ENCODE data around the gene ZNF683. TPM values are rescaled to one million over a fixed set of nuclear protein-coding genes. Genes with fewer than 3 reads are reported as not detected.

ZNF683 gene
- total and polyA plus RNA-seq, 10 of the 15 experiments (the other 5 are each of a cell fraction or from before 2014, with no cell fraction given) = not detected

DNA sequence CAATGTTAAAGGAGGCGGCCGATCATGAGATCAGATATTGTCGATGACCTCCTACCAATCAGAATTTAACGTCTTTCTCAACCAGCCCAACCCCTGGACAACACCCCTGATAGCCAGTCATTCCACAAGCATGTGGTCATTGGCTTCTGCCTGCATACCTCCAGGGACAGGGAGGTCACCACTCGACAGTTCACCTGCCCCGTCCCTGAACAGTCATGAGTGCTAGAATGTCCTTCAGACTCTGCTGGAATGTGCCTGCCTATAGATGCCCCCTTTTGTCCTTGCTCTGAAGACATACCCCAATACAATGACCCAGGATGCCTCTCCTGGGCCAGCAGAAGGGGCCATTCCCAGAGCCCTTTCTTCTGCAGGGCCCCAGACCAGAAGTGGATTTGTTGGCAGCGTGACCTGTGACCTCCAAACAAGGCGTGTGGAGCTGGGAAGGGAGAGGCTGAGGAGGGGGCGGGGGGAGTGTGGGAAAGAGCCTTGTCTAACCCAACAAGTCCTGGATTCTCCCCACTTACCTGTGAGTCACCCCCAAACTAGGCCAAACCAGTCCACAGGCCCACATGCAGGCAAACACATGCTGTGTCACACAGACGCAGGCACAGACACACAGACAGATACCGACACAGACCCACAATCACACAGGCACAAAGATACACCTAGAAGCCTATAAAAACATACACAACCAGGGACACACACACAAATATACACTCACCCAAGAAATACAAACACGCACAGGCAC is 20.8 kb downstream of the ZNF683 start:
- no peak for ATAC-seq
- in situ Hi-C loops (cut with MboI) = no loop called here
- CTCF ChIA-PET = interaction anchor here (1.0 kb wide), 1 partner anchor 26 kb away, joined by 3 read pairs; no protein-coding TSS in a partner anchor

DNA sequence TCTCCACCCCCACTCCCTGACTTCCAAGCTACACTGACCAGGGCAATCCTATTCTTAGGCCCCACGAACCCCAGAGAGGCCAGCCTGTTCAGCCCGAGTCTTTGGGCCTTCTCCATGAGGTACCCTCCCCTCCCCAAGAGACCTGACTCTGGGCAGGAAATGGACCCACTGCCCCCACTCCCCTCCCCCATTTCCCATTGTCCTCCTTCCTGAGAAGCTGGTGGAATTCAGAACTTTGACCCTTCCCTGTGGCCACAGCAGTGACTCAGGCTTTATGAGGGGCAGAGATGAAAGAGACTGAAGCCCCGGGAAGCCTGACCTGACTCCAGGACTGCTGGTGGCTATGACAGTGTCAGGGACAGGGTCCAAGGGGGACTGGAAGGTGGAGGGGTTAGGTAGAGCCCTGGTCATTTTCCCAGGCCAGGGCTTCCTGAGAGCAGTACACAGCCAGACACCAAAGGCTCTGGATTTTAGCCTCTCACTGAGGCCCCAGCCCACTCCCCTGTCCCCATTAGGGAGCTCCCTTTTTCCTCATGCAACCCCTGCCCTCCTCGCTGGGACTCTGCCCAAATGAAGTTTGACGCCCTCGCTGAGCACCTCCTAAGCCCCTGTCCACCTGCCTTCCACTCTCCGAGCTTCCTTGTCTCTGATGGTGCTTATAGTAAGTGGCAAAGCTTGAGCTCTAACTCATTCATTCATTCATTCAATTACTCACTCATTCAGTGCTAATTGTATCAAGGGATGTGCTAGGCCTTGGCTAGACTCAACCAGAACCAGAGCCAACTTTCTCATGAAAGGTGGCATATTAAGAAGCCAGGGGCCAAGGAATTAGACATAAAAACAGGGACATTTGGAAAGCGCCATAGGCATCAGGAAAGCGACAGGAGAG is 21.6 kb downstream of the ZNF683 start:
- TF ChIP-seq TBL1XR1 (IDR thresholded peaks at IDR 0.05; ENCODE audit: low read depth, low read length) (no peak), YBX1 (IDR thresholded peaks at IDR 0.05) (no peak)
- no peaks in the 10 kb centered on the region for H3K9me3 ChIP-seq (replicated peaks; ENCODE audit: control insufficient read depth, insufficient read depth, low read length)
- FAIRE-seq (no peak), ATAC-seq (no peak), DNase-seq (ENCODE audit: low read depth, low spot score) (no peak)
- no peak overlapping the region for H2AFZ ChIP-seq (ENCODE audit: control insufficient read depth, low read depth, low read length)
- no peaks in the 10 kb centered on the region for H4K20me1 ChIP-seq (ENCODE audit: control insufficient read depth, insufficient read depth)
- BruUV-seq (replicated peaks) = no TSS peak
- intact Hi-C loops (cut with micrococcal nuclease; ENCODE audit: unreplicated experiment) (no loop called here), in situ Hi-C loops (cut with MboI) (no loop called here)
- H3K36me3 ChIP-seq (ENCODE audit: control insufficient read depth in 2 of 2, insufficient read depth in 2 of 2, low read length in 1 of 2) = no peaks in the 10 kb centered on the region
- ChIA-PET CTCF (interaction anchor here (1.0 to 1.2 kb wide), 3 partner anchors 27 to 33 kb away, joined by 3 to 4 read pairs (median 3); partner anchors contain the start of gene CD52), SMC1A (ENCODE audit: uncharacterized antibody, unreplicated experiment) (no interaction called here), RAD21 (ENCODE audit: unreplicated experiment) (no interaction called here), POLR2A (interaction anchor here (0.6 kb wide), 1 partner anchor 10 kb away, joined by 5 read pairs; no protein-coding TSS in a partner anchor)
- H3K79me2 ChIP-seq (ENCODE audit: control insufficient read depth, insufficient read depth, low read length) = no peaks in the 10 kb centered on the region
- no peaks in the 10 kb centered on the region for H3K4me1 ChIP-seq (ENCODE audit: control insufficient read depth, insufficient read depth, low read length)
- H3K27ac ChIP-seq (ENCODE audit: control insufficient read depth, insufficient read depth) = no peak overlapping the region
- WGBS (ENCODE audit: insufficient coverage, insufficient replicate concordance, low lambda C conversion rate, missing lambda C conversion rate) = 37% methylated on average over 9 of the region's 9 CpGs
- no peak overlapping the region for H3K4me2 ChIP-seq (ENCODE audit: control insufficient read depth, insufficient read depth)
- H3K4me3 ChIP-seq = no peak overlapping the region
- no peak overlapping the region for H3K9ac ChIP-seq (ENCODE audit: control insufficient read depth, insufficient read depth, low read length)
- no peaks in the 10 kb centered on the region for H3K27me3 ChIP-seq (replicated peaks in 1 of 2; ENCODE audit: control insufficient read depth in 2 of 2, insufficient read depth in 2 of 2, low read length in 1 of 2)

More for the DNA sequence above, 20.8 kb downstream of the ZNF683 start:
- ChIA-PET SMC1A (ENCODE audit: uncharacterized antibody, unreplicated experiment) (interaction anchor here (0.6 kb wide), 1 partner anchor 117 kb away, joined by 3 read pairs; no protein-coding TSS in a partner anchor), RAD21 (ENCODE audit: unreplicated experiment) (no interaction called here), POLR2A (interaction anchor here (0.6 kb wide), 1 partner anchor 11 kb away, joined by 5 read pairs; no protein-coding TSS in a partner anchor)
- Histone ChIP-seq H2AFZ (ENCODE audit: control insufficient read depth, low read depth, low read length) (no peak overlapping the region), H3K4me1 (ENCODE audit: control insufficient read depth, insufficient read depth, low read length) (no peaks in the 10 kb centered on the region), H3K4me2 (ENCODE audit: control insufficient read depth, insufficient read depth) (no peak overlapping the region), H3K79me2 (ENCODE audit: control insufficient read depth, insufficient read depth, low read length) (no peaks in the 10 kb centered on the region), H3K27ac (ENCODE audit: control insufficient read depth, insufficient read depth) (no peak overlapping the region), H3K4me3 (no peak overlapping the region), H3K27me3 (replicated peaks in 1 of 2; ENCODE audit: control insufficient read depth in 2 of 2, insufficient read depth in 2 of 2, low read length in 1 of 2) (no peaks in the 10 kb centered on the region), H3K9ac (ENCODE audit: control insufficient read depth, insufficient read depth, low read length) (no peak overlapping the region), H3K36me3 (ENCODE audit: control insufficient read depth in 2 of 2, insufficient read depth in 2 of 2, low read length in 1 of 2) (no peaks in the 10 kb centered on the region), H3K9me3 (replicated peaks; ENCODE audit: control insufficient read depth, insufficient read depth, low read length) (no peaks in the 10 kb centered on the region), H4K20me1 (ENCODE audit: control insufficient read depth, insufficient read depth) (no peaks in the 10 kb centered on the region)
- 48% methylated on average over 11 of the region's 12 CpGs for WGBS (ENCODE audit: insufficient coverage, insufficient replicate concordance, low lambda C conversion rate, missing lambda C conversion rate)
- intact Hi-C loops (cut with micrococcal nuclease; ENCODE audit: unreplicated experiment) = no loop called here
- no peak for FAIRE-seq
- no peak for DNase-seq (ENCODE audit: low read depth, low spot score)
- TF ChIP-seq TAF1 (IDR thresholded peaks at IDR 0.05; ENCODE audit: borderline replicate concordance, low read depth, low read length) = no peak
- TF ChIP-seq ZNF217 (IDR thresholded peaks at IDR 0.05) = no peak
- no peak for TF ChIP-seq STAT3 (IDR thresholded peaks at IDR 0.05; ENCODE audit: low read depth, low read length)
- TF ChIP-seq RCOR1 (conservative IDR thresholded peaks at IDR 0.05; ENCODE audit: low read depth, low read length) = no peak
- TF ChIP-seq POLR2AphosphoS5 (IDR thresholded peaks at IDR 0.05; ENCODE audit: low read length) = no peak
- BruUV-seq (replicated peaks) = no TSS peak
